Measurements from ENCODE around the gene PSD2. TPM values are rescaled to one million over a fixed set of nuclear protein-coding genes. Genes with fewer than 3 reads are reported as not detected.
A peak's percentile ranks its signal among the peaks of the same experiment; 100 is the strongest.

PSD2 gene
- total and polyA plus RNA-seq, 8 donors, result 0.06 to 0.66 (median 0.16) TPM

GRCh38 chr5:139845846-139846681 is 50.5 kb downstream of the PSD2 start:
- intact Hi-C loops (cut with DNase I), result no loop called here
- Histone ChIP-seq H3K9me3 (no peaks in the 10 kb centered on the region), H3K4me3 (no peak overlapping the region), H3K27ac (no peak overlapping the region), H3K4me1 (peaks cover 0 to 4% (median 0%) of the 10 kb centered on the region in 3 donors), H3K27me3 (no peaks in the 10 kb centered on the region), H3K36me3 (no peaks in the 10 kb centered on the region)
- WGBS, 2 donors, result 48 to 51% methylated on average over 18 of the region's 18 CpGs
- peak; percentile 39 to 74 (median 68) for DNase-seq
- ATAC-seq, result peak; percentile 51 to 68 (median 56)
- no peak for FAIRE-seq
- no peak for TF ChIP-seq CTCF (IDR thresholded peaks at IDR 0.05)

GRCh38 chr5:139847091-139847490 is 51.5 kb downstream of the PSD2 start:
- WGBS, 2 donors, result 60% methylated on average over 9 to 10 of the region's 10 CpGs
- Histone ChIP-seq H3K4me3 (no peak overlapping the region), H3K4me1 (peaks cover 0 to 4% (median 0%) of the 10 kb centered on the region in 3 donors), H3K27ac (no peak overlapping the region), H3K36me3 (no peaks in the 10 kb centered on the region), H3K9me3 (no peaks in the 10 kb centered on the region), H3K27me3 (no peaks in the 10 kb centered on the region)
- ATAC-seq (no peak), FAIRE-seq (no peak), DNase-seq (peak in 1 of 6 donors; percentile 19)
- TF ChIP-seq CTCF (IDR thresholded peaks at IDR 0.05), result no peak
- intact Hi-C loops (cut with DNase I), result no loop called here

GRCh38 chr5:139847790-139848507 is 52.3 kb downstream of the PSD2 start:
- no peak for FAIRE-seq
- peak; percentile 67 to 87 (median 68) for ATAC-seq
- peak; percentile 45 to 85 (median 68) for DNase-seq
- intact Hi-C loops (cut with DNase I), result no loop called here
- Histone ChIP-seq H3K27me3 (no peaks in the 10 kb centered on the region), H3K4me3 (peak overlapping the region; percentile 37 to 63 (median 47)), H3K36me3 (no peaks in the 10 kb centered on the region), H3K9me3 (no peaks in the 10 kb centered on the region), H3K4me1 (peaks cover 0 to 4% (median 0%) of the 10 kb centered on the region in 3 donors), H3K27ac (peak overlapping the region in 3 of 4 donors; percentile 51 to 70 (median 62))
- no peak for TF ChIP-seq CTCF (IDR thresholded peaks at IDR 0.05)
- 11 to 28% methylated on average over 97 to 107 of the region's 107 CpGs for WGBS, 2 donors

- Histone ChIP-seq H3K4me3 (peak overlapping the region; percentile 37 to 63 (median 47)), H3K36me3 (no peaks in the 10 kb centered on the region), H3K9me3 (no peaks in the 10 kb centered on the region), H3K27me3 (no peaks in the 10 kb centered on the region), H3K27ac (peak overlapping the region in 3 of 4 donors; percentile 38 to 70 (median 51)), H3K4me1 (peaks cover 0 to 4% (median 0%) of the 10 kb centered on the region in 3 donors)
- WGBS, 2 donors, result 35 to 36% methylated on average over 21 to 43 of the region's 43 CpGs
- ATAC-seq, result peak; percentile 20 to 38 (median 35)
- no peak for TF ChIP-seq CTCF (IDR thresholded peaks at IDR 0.05)
- intact Hi-C loops (cut with DNase I), result no loop called here
- peak; percentile 30 to 85 (median 42) for DNase-seq
- no peak for FAIRE-seq
These were observed 53.0 kb downstream of the PSD2 start for GRCh38 chr5:139848508-139849100.

All from pancreas (tissue), 10 donors.